Measurements from ENCODE around the gene MTMR12.

- TF ChIP-seq CTCF (IDR thresholded peaks at IDR 0.05) (no peak), EZH2 (IDR thresholded peaks at IDR 0.05; ENCODE audit: borderline replicate concordance, insufficient read depth, low read depth, low read length, poor library complexity, severe bottlenecking) (no peak)
These were observed 51.5 kb downstream of the MTMR12 start for GRCh38 chr5:32261198-32261597.
